H1 (cell line): ENCODE results near the gene NRXN2. TPM values are rescaled to one million over a fixed set of nuclear protein-coding genes. Genes with fewer than 3 reads are reported as not detected.
A peak's percentile ranks its signal among the peaks of the same experiment; 100 is the strongest.

Source experiments
- CTCF ChIA-PET: fragments of 300-600 bp; sonication (Branson Sonifier 250); formaldehyde crosslinking; loops from one replicate; lab custom pipeline; 2021; ENCODE audit not compliant: partially characterized antibody; lab: Charles Lee
- POLR2A ChIA-PET: fragments of 300-600 bp; sonication (Branson Sonifier 250); formaldehyde crosslinking; loops from one replicate; lab custom pipeline; 2021; ENCODE audit warnings: inconsistent platforms; ENCODE audit not compliant: partially characterized antibody; lab: Charles Lee
- DNase-seq, 2 experiments: peaks; one replicate each; pipeline versions ENCODE4 v3.0.0 to v3.0.0-alpha.2; 2010 to 2022; ENCODE audit warnings: low spot score in 2 of 2, low read depth in 1 of 2, mixed read lengths in 1 of 2
- FAIRE-seq: peaks from 2 replicates; lab custom pipeline; 2011; peaks lifted over from hg19 to GRCh38; lab: Jason Lieb, UNC
- H2AFZ ChIP-seq: 2 replicates; pipeline ENCODE4 v1.8.1; 2012; ENCODE audit warnings: low read length, inconsistent platforms
- H2AK5ac ChIP-seq: 2 replicates; pipeline ENCODE4 v1.6.1; 2013; ENCODE audit warnings: low read depth, low read length
- H2BK120ac ChIP-seq: replicated peaks from 2 replicates; pipeline ENCODE3; 2013; ENCODE audit warnings: low read depth, low read length, inconsistent platforms
- H2BK12ac ChIP-seq: 2 replicates; pipeline ENCODE4 v1.6.1; 2013; ENCODE audit warnings: low read depth, low read length
- H2BK15ac ChIP-seq: 2 replicates; pipeline ENCODE4 v1.6.1; 2013; ENCODE audit warnings: low read length
- H2BK20ac ChIP-seq: 2 replicates; pipeline ENCODE4 v1.6.1; 2013; ENCODE audit warnings: low read length
- H2BK5ac ChIP-seq: 2 replicates; pipeline ENCODE4 v1.6.1; 2013; ENCODE audit warnings: low read depth, low read length
- H3K14ac ChIP-seq: 2 replicates; pipeline ENCODE4 v1.6.1; 2013; ENCODE audit warnings: inconsistent platforms; ENCODE audit not compliant: insufficient read length
- H3K18ac ChIP-seq: 2 replicates; pipeline ENCODE4 v1.6.1; 2013; ENCODE audit warnings: low read length; ENCODE audit errors: extremely low read depth
- H3K23ac ChIP-seq: 2 replicates; pipeline ENCODE4 v1.6.1; 2013; ENCODE audit warnings: inconsistent platforms; ENCODE audit not compliant: insufficient read length
- H3K23me2 ChIP-seq: 2 replicates; pipeline ENCODE4 v1.6.1; 2013; ENCODE audit warnings: low read depth, low read length
- H3K27ac ChIP-seq: 2 replicates; pipeline ENCODE4 v1.6.1; 2011; ENCODE audit warnings: low read depth, low read length, inconsistent platforms
- H3K27me3 ChIP-seq, 4 experiments: replicated peaks in 1 of 4; 1 replicate in 1 of 4; 2 replicates in 3 of 4; pipeline versions ENCODE4 v1.6.1 to v1.8.1; 2011 to 2013; ENCODE audit warnings: low read length in 3 of 4, mild to moderate bottlenecking in 3 of 4, inconsistent platforms in 2 of 4, mixed read lengths in 2 of 4, moderate library complexity in 1 of 4; ENCODE audit not compliant: control insufficient read depth in 3 of 4, insufficient read depth in 3 of 4; ENCODE audit errors: extremely low read depth in 1 of 4
- H3K36me3 ChIP-seq, 4 experiments: 2 replicates each; pipeline versions ENCODE4 v1.6.1 to v1.8.1; 2011 to 2013; ENCODE audit warnings: mild to moderate bottlenecking in 4 of 4, low read length in 3 of 4, moderate library complexity in 2 of 4, control low read depth in 1 of 4, inconsistent platforms in 1 of 4; ENCODE audit not compliant: insufficient read depth in 4 of 4, control insufficient read depth in 2 of 4
- H3K4ac ChIP-seq: replicated peaks from 2 replicates; pipeline ENCODE3; 2013; ENCODE audit warnings: low read length, low read depth, mixed read lengths, inconsistent platforms; ENCODE audit not compliant: insufficient read length
- H3K4me1 ChIP-seq, 4 experiments: replicated peaks in 1 of 4; 1 replicate in 1 of 4; 2 replicates in 3 of 4; pipeline versions ENCODE4 v1.6.1 to v1.8.1; 2011 to 2013; ENCODE audit warnings: low read length in 3 of 4, inconsistent platforms in 2 of 4, mixed read lengths in 1 of 4; ENCODE audit not compliant: insufficient read depth in 4 of 4, control insufficient read depth in 3 of 4
- H3K4me2 ChIP-seq, 2 experiments: 2 replicates each; pipeline versions ENCODE4 v1.6.1 to v1.8.1; 2011 to 2013; ENCODE audit warnings: low read depth in 2 of 2, low read length in 2 of 2, control low read depth in 1 of 2, inconsistent platforms in 1 of 2, mild to moderate bottlenecking in 1 of 2; ENCODE audit not compliant: insufficient read depth in 1 of 2
- H3K4me3 ChIP-seq, 4 experiments: fragments of 200-600, 300-600 bp in 1 of 4; sonication (generic), shearing (Covaris generic), sonication (Bioruptor Twin) in 1 of 4; 2 replicates each; pipeline versions ENCODE4 v1.5.1 to v1.8.1; 2011 to 2016; ENCODE audit warnings: low read length in 4 of 4, low read depth in 3 of 4, control low read depth in 2 of 4, inconsistent platforms in 2 of 4, mild to moderate bottlenecking in 2 of 4, mixed read lengths in 1 of 4, moderate library complexity in 1 of 4; ENCODE audit not compliant: insufficient read depth in 2 of 4; ENCODE audit errors: extremely low read depth in 1 of 4
- H3K56ac ChIP-seq: replicated peaks from 2 replicates; pipeline ENCODE3; 2013; ENCODE audit warnings: low read depth, mild to moderate bottlenecking, mixed read lengths, low read length, inconsistent platforms; ENCODE audit not compliant: insufficient read length
- H3K79me1 ChIP-seq: 2 replicates; pipeline ENCODE4 v1.6.1; 2013; ENCODE audit warnings: low read depth, low read length, control low read depth
- H3K79me2 ChIP-seq, 2 experiments: 2 replicates each; pipeline versions ENCODE4 v1.6.1 to v1.8.1; 2012 to 2013; ENCODE audit warnings: low read length in 2 of 2, mild to moderate bottlenecking in 2 of 2, inconsistent platforms in 1 of 2; ENCODE audit not compliant: insufficient read depth in 2 of 2, control insufficient read depth in 1 of 2
- H3K9ac ChIP-seq, 4 experiments: replicated peaks in 1 of 4; 1 replicate in 1 of 4; 2 replicates in 3 of 4; pipeline versions ENCODE4 v1.6.1 to v1.8.1; 2011 to 2013; ENCODE audit warnings: low read depth in 3 of 4, low read length in 3 of 4, control low read depth in 2 of 4, mild to moderate bottlenecking in 2 of 4, moderate library complexity in 2 of 4, inconsistent platforms in 1 of 4; ENCODE audit errors: extremely low read depth in 1 of 4
- H3K9me3 ChIP-seq, 2 experiments: 2 replicates each; pipeline versions ENCODE4 v1.6.1 to v1.8.1; 2012 to 2013; ENCODE audit warnings: mild to moderate bottlenecking in 2 of 2, moderate library complexity in 2 of 2, control low read depth in 1 of 2, inconsistent platforms in 1 of 2, low read depth in 1 of 2, low read length in 1 of 2, mixed read lengths in 1 of 2; ENCODE audit not compliant: insufficient read depth in 2 of 2
- H4K20me1 ChIP-seq, 2 experiments: replicated peaks in 1 of 2; 2 replicates each; pipeline versions ENCODE3 to v1.8.1; 2011 to 2013; ENCODE audit warnings: inconsistent platforms in 2 of 2, low read length in 2 of 2, mild to moderate bottlenecking in 1 of 2; ENCODE audit not compliant: insufficient read depth in 2 of 2, control insufficient read depth in 1 of 2
- H4K5ac ChIP-seq: 2 replicates; pipeline ENCODE4 v1.6.1; 2013; ENCODE audit warnings: low read length, low read depth, mixed read lengths, inconsistent platforms; ENCODE audit not compliant: insufficient read length
- H4K8ac ChIP-seq: 2 replicates; pipeline ENCODE4 v1.8.0; 2013; ENCODE audit warnings: mild to moderate bottlenecking, moderate library complexity, low read length, inconsistent platforms; ENCODE audit not compliant: insufficient read depth; ENCODE audit errors: extremely low read depth
- H4K91ac ChIP-seq: replicated peaks from 2 replicates; pipeline ENCODE3; 2013; ENCODE audit warnings: low read length, mixed read lengths, inconsistent platforms; ENCODE audit not compliant: insufficient read length
- CHD1 ChIP-seq: IDR thresholded peaks from 2 replicates; pipeline ENCODE4 v1.6.1; 2012; ENCODE audit warnings: low read depth, low read length, improper control_type of control experiment
- E2F6 ChIP-seq: IDR thresholded peaks from 2 replicates; pipeline ENCODE4 v1.6.1; 2012; ENCODE audit warnings: inconsistent platforms
- EGR1 ChIP-seq: IDR thresholded peaks from 2 replicates; pipeline ENCODE4 v1.6.1; 2011; ENCODE audit warnings: low read depth, low read length, borderline replicate concordance
- EZH2 ChIP-seq: fragments of 200-600 bp; sonication (generic); IDR thresholded peaks from 2 replicates; pipeline ENCODE4 v1.7.1; 2012; ENCODE audit warnings: low read depth, mild to moderate bottlenecking, moderate library complexity, low read length, inconsistent platforms; ENCODE audit not compliant: severe bottlenecking
- JUN ChIP-seq: IDR thresholded peaks from 2 replicates; pipeline ENCODE4 v1.6.1; 2011; ENCODE audit warnings: low read depth, mild to moderate bottlenecking, improper control_type of control experiment, low read length
- JUND ChIP-seq: IDR thresholded peaks from 2 replicates; pipeline ENCODE4 v1.6.1; 2011; ENCODE audit warnings: mild to moderate bottlenecking, improper control_type of control experiment, low read length
- KDM5A ChIP-seq: fragments of 200-600 bp; IDR thresholded peaks from 2 replicates; pipeline ENCODE4 v1.7.1; 2012; ENCODE audit warnings: mild to moderate bottlenecking, low read length, inconsistent platforms, mixed read lengths
- NRF1 ChIP-seq: IDR thresholded peaks from 2 replicates; pipeline ENCODE4 v1.6.1; 2011; ENCODE audit warnings: mild to moderate bottlenecking, low read depth, low read length, improper control_type of control experiment
- POLR2AphosphoS5 ChIP-seq: IDR thresholded peaks from 2 replicates; pipeline ENCODE4 v1.6.1; 2011; ENCODE audit warnings: low read depth, low read length
- RBBP5 ChIP-seq: IDR thresholded peaks from 2 replicates; pipeline ENCODE4 v1.7.1; 2012; ENCODE audit warnings: low read depth, mild to moderate bottlenecking, inconsistent platforms, low read length, moderate library complexity, borderline replicate concordance
- SIN3A ChIP-seq, 2 experiments: IDR thresholded peaks in 1 of 2; conservative IDR thresholded peaks in 1 of 2; 2 replicates each; pipeline ENCODE4 v1.6.1; 2011 to 2012; ENCODE audit warnings: low read length in 2 of 2, improper control_type of control experiment in 1 of 2, low read depth in 1 of 2, mild to moderate bottlenecking in 1 of 2
- TEAD4 ChIP-seq: IDR thresholded peaks from 2 replicates; pipeline ENCODE4 v1.6.1; 2012; ENCODE audit warnings: low read depth, low read length, inconsistent platforms, mixed read lengths
- YY1 ChIP-seq: IDR thresholded peaks from 2 replicates; pipeline ENCODE4 v1.6.1; 2011; ENCODE audit warnings: low read depth, mild to moderate bottlenecking, low read length
- WGBS, 2 experiments: shearing (Covaris generic) in 1 of 2; methylation state at CpG; one replicate each; pipeline versions ENCODE4 v1.1.6 to v1.1.7; 2013 to 2015; ENCODE audit warnings: low lambda C conversion rate in 2 of 2, mixed read lengths in 2 of 2, inconsistent platforms in 1 of 2, low coverage in 1 of 2, missing lambda C conversion rate in 1 of 2; ENCODE audit not compliant: insufficient replicate concordance in 2 of 2, insufficient coverage in 1 of 2, insufficient read length in 1 of 2; ENCODE audit errors: extremely low coverage in 1 of 2, missing lambda C conversion rate in 1 of 2; 5-methylcytosine and 5-hydroxymethylcytosine counted together
- polyA plus RNA-seq, 7 experiments: library from polyadenylated mRNA; depleted of rRNA in 3 of 7; stranded (reverse) in 5 of 7; unstranded in 2 of 7; fragments of >200 nt in 5 of 7; fragments of 200-250 nt in 2 of 7; gene quantifications; 1 replicate in 5 of 7; 2 replicates in 1 of 7; 4 replicates in 1 of 7; pipeline versions ENCODE4 v1.2.1 to v1.2.3, GENCODE V29; 2011 to 2013; ENCODE audit warnings: missing spikeins in 2 of 7, mixed read lengths in 2 of 7
- total RNA-seq: library from RNA; stranded (reverse); fragmentation: NEBNext Ultra II Directional; extraction: Animal tissue kit (Norgen Biotek cat#: 25700); gene quantifications from 2 replicates; pipeline ENCODE4 v1.2.1, GENCODE V29; 2021

NRXN2 gene
- total and polyA plus RNA-seq, 2 of the 8 experiments (the other 6 are each of a cell fraction or from before 2014, with no cell fraction given), result 1.3 to 11.5 TPM

GRCh38 chr11:64654958-64655541 is 67.9 kb downstream of the NRXN2 start:
- TF ChIP-seq NRF1 (no peak), JUN (no peak), SIN3A (conservative IDR thresholded peaks at IDR 0.05 in 1 of 2, IDR thresholded peaks at IDR 0.05 in 1 of 2; ENCODE audit: low read depth in 1 of 2, low read length in 2 of 2) (no peak), JUND (no peak), KDM5A (no peak), POLR2AphosphoS5 (no peak), RBBP5 (no peak), EGR1 (no peak), EZH2 (no peak), E2F6 (no peak), TEAD4 (no peak), YY1 (no peak), CHD1 (no peak)
- TF ChIP-seq, all 59 proteins: peak for 0
- Histone ChIP-seq H4K91ac (no peak overlapping the region), H3K23ac (no peak overlapping the region), H4K20me1 (no peaks in the 10 kb centered on the region), H2AFZ (no peak overlapping the region), H4K5ac (no peak overlapping the region), H2BK5ac (no peak overlapping the region), H4K8ac (no peak overlapping the region), H2AK5ac (no peak overlapping the region), H3K23me2 (no peaks in the 10 kb centered on the region; the same call in 1 of the 2 replicates), H2BK20ac (no peak overlapping the region), H2BK12ac (no peak overlapping the region), H3K4me2 (no peak overlapping the region), H3K27ac (no peak overlapping the region), H3K79me1 (no peaks in the 10 kb centered on the region), H3K56ac (no peak overlapping the region), H3K4me3 (no peak overlapping the region), H3K4ac (no peak overlapping the region), H3K14ac (no peak overlapping the region), H3K9ac (no peak overlapping the region), H3K79me2 (no peaks in the 10 kb centered on the region), H3K18ac (no peak overlapping the region), H3K36me3 (no peaks in the 10 kb centered on the region), H2BK120ac (no peak overlapping the region), H2BK15ac (peak overlapping the region; percentile 76; the same call in 1 of the 2 replicates), H3K4me1 (peaks cover 0 to 10% (median 2%) of the 10 kb centered on the region in 4 experiments; a peak in 3 of 7 replicates), H3K27me3 (peaks cover 0 to 4% (median 1%) of the 10 kb centered on the region in 4 experiments; a peak in 3 of 7 replicates), H3K9me3 (no peaks in the 10 kb centered on the region)
- ChIA-PET POLR2A (no interaction called here), CTCF (interaction anchor here (0.7 to 15.7 kb wide), 22 partner anchors 10 to 412 kb away, joined by 3 to 201 read pairs (median 4); no protein-coding TSS in a partner anchor)
- DNase-seq (no peak), FAIRE-seq (no peak)
- 91% methylated on average over 12 of the region's 13 CpGs; no CpG with 5 or more reads in 1 of the 2 experiments for WGBS, 2 experiments
